T-helper 1 cell (primary cell): ENCODE results near the gene TUBA4A.
A peak's percentile ranks its signal among the peaks of the same experiment; 100 is the strongest.
"Not testable (repeated sequence)": the region's sequence is repeated elsewhere in the genome, so short reads cannot be mapped to it uniquely, and the experiment has no call there.

ENCODE experiments used
- DNase-seq, 5 donors: peaks; one replicate each; pipeline ENCODE4 v3.0.0-alpha.2; 2012 to 2020
- total RNA-seq, 4 donors: gene quantifications; one replicate each; lab custom pipeline; 2026; lab: John Stamatoyannopoulos, UW

Gene TUBA4A
- total RNA-seq = 118 to 256 (median 166) reads per million in 4 donors

DNA sequence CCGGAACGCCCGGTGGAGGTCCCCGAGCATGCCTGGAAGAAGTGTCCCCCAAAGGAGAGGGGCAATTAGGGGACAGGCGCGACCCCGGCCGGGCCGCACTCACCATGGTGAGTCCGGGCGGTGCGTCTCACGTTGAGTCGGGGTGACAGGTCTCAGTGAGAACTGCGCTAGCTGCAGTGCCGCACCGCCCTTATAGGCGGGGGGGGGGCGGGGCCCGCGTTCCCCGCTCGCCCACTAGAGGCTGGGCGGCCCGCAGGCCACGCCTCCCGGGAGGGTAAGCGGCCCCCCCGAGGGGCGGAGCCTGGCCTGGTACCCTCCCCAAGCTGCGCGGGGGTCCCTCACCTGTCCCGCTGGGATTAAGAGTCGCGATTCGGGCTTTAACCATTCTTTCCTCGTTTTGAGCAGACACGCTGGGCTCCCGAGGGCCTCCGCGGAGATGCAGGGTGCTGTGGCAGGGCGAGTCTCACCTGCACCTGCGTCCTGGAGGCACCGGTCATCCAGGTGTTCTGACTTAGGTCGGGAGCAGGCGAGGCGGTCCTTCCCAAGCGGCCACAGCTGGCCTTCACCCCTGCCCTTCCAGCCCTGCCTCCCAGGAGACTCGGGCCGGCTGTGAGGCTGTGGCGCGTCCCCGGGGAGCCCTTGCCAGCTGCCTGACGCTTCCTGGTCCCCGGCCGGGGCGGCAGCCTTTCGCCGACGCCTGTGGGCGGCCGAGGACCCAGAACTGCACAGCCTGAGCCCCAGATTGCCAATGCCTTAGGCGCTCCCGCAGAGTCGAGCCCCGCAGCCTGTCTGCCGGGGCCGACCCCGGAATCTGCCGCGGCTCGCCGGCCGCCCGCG is at the start of gene TUBA4A:
Gene TUBA4A (minus strand): TSS at position 166 of the 837 bp plus-strand sequence. CDS start 60 bp downstream, at position 106.
- peak; percentile 87 to 92 (median 91) for DNase-seq

DNA sequence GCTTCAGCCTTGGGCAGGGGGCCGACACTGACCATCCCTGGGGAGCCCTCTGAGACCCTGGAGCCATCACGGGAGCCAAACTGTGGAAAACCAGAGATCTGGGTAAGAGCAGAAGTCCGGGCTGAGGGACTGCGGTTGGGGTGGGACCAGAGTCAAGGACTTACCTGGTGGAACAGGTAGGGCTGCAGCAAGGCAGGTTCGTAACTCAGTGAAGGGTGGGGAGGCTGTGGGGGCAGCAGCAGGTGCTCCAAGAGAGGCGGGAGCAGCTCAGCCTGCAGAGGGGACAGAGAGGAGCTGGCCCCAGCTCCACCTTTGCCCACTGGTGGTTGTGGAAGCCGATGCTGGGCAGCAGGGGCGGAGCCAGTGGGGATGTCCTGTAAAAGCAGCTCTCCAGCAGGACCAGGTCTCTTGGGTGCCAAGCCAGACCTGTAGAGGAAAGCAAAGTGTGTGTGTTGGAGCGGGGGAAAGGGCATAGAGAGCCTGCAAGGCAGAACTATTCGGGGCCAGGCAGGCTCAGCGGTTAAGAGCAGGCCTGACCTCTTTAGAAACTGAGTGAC is 48.8 kb upstream of the TUBA4A start:
- DNase-seq = no peak

DNA sequence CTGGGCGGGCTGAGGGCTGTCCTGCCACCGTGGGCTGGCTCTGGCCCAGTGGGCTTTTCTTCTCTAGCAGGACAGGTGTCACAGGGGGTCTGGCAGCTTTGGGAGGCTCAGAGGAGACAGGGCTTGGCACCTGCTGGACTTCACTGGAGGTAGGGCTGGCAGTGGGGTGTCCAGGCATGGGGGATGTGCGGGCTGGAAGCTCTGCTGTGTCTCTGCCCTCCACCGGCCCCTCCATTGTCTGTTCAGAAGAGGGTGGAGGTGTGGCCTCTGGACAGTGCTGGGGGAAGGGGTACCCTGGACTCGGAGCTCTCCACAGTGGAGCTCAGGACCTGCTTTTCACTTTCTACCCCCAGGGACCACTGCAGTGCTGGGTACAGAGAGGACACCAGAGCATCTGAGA is 46.3 kb upstream of the TUBA4A start:
- no peak for DNase-seq

DNA sequence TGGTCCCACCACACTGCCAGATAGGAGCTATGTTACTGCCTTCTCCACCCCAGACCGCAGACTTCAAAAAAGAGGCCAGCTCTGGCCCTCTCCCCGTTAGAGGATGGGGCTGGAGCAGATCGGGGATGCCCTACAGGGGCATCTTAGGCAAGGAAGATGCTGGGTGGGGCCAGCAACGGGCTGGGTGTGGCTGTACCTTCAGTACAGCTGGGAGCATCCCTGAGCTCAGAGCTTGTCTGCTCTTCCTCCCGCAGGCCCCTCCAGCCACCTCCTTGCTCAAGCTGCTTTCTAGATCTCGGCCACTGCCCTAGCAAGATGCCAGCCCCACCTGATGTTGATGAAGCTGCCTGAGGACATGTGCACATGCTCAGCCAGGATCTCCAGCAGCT is 45.6 kb upstream of the TUBA4A start:
- no peak for DNase-seq

GRCh38 chr2:219298759-219299371 is 45.1 kb upstream of the TUBA4A start:
- DNase-seq = peak; percentile 63 to 84 (median 73)

DNA sequence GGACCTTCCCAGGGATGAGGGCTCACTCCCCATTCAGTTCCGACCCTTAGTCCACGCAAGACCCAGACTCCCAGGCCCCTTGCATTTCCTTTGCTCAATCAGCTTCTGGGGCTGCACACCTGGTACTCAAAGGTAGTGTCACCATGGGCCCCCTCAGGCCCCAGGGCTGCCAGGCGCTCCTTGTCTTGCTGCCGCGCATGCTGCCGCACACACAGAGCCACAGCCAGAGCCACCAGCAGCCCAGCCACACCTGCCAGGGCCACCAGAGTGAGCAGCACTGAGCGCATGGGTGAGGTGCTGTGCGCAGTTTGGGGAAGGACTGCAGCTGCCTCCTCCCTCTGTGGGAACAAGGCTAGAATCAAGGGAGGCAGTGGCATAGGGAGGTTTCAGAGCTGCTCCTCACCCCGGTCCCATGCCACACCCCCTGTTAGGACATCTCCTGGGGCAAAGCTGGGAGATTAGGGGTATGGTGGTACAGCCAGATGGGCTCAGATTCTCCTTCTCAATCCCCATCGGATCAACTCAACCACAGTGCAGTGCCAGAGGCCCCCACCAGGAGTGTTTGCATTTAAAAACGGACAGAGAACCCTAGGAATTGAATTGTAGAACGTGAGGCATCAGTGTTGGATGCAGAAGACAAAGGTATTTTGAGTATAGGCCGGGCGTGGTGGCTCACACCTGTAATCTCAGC is 44.2 kb upstream of the TUBA4A start:
- DNase-seq = no peak

DNA sequence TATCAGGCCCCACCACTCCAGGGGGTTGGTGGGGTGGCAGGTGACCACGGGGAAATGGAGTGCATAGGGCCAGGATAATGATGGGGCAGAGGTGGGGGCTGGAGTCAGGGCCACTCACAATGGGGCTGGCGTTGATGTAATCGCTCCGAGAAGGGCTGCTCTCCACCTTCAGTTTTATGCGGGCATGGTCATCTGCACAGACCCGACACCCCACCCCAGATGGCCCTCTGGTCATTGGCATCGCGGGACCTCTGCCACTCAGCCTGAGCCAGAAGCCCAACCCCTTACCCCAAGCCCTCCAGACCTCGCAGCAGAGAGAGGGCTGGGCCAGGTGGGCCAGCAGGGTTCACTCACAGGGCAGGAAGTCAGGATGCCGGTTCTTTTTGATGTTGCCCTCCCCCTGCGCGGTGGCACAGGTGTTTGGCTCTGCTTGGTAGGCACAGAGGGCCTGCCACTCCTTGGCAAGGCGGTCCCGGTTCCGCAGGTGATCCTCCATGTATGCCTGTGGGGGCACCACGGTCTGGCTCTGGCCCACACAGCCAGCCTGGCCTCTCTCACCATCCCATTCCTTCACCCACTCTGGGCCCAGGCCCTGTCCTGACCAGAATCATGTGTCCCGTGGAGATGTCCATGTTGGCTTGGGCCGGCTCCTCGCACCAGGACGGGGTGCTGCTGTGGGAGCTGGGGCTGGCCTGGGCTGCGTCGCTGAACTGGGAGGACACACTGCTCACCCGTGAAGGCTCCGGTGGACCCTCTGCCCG is 43.1 kb upstream of the TUBA4A start:
- no peak for DNase-seq

DNA sequence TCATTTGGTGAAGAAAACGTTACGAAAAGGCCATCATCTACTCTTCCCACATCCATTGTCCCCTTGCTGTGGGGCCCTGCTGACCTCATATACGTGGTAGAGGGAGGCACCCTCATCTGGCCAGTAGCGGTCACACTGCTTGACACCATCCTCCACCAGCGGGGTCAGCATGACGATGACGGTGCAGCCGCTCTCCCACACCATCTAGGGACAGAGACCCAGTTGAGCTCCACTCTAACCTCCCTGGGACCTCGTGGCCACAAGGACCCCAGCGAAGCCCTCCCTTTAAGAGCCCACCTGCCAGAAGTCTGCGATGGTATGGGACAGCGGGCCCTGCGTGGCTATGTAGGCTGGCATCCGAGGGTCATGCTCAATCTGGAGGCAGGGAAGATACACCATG is 42.4 kb upstream of the TUBA4A start:
- no peak for DNase-seq

DNA sequence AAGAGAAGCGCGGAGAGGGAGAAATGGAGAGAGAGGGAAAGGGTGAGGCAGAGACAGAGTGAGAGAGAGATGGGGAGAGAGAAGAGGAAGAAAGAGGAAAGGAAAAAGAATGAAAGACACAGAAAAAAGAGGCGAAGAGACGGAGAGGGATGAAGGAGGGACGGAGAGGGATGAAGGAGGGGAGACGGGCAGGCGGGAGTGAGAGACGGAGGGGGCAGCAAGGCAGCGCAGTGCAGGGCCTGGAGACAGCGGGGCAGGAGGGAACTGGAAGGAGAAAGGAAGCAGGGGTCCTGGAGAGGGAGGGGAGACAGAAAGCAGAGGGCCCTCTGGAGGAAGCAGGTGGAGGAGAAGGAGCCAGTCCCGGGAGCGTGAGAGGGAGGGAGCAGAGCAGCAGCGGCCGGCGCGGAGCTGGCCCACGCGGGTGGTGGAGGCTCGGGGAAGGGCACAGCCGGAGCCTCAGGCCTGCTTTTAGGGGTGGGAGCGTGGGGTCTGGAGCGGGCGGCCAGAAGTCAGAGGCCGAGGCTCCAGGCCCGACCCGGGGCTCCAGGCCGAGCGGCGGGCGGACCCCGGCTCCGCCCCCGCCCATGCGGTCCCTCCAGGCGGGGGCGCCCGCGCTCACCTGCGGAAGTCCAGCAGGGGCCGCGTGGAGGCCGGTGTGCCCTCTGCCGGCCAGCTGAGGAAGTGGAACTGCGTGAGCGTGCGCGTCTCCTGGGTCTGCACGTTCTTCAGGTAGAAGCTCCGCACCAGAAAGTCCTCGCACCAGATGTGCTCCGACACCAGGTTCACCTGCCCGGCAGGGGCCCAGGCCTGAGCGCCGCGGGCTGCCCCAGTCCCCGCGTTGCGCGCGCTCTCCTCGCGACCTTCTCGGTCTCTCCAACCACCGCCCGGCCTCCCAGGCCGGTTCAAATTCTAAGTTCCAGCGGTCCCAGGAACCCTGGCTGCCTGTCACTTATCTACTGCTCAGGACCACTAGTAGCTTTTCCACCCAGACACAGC is 40.9 kb upstream of the TUBA4A start:
- peak; percentile 75 to 89 (median 83) for DNase-seq

GRCh38 chr2:219293736-219294231 is 40.1 kb upstream of the TUBA4A start:
- DNase-seq = no peak

- no peak for DNase-seq
Measured at GRCh38 chr2:219292616-219293015, 38.9 kb upstream of the TUBA4A start.

- no peak for DNase-seq
Measured at GRCh38 chr2:219291910-219292490, 38.3 kb upstream of the TUBA4A start.

GRCh38 chr2:219291394-219291793 is 37.7 kb upstream of the TUBA4A start:
- no peak for DNase-seq

DNA sequence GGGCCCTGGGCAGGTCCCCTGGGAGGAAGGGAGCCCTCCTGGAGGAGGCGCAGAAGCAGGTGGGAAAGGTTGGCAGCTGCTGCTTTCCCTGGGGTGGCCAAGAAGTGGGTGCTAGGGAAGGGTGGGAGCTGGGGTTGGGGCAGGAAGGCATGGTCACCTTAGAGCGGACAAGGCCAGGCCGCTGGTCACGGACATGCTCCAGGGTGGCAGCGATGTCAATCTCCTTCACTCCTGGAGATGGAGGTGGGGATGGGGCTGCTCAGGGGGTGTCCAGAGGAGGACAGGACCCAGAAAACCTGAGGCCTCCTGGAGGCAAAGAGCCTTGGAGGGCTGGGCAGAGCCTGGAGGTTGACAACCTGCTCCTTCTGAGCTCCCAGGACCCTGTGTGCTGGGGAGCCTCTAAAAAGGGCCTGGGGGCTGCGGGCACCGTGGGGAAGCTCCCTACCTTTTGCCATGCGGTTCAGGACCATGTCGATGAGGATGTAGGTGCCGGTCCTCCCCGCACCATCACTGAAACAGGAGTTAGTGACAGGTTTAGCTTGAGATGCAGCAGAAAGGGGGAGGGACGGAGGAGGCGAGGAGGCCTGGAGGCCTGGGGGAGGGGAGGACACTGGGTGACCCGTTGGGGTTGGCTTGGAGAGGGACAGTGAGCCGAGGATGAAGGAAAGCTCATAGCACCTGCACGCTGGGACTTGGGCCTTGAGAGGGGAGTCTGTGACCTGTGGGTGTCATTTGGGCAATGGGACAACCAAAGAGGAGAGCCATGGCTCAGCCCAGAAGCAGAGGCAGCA is 36.9 kb upstream of the TUBA4A start:
- no peak for DNase-seq

- DNase-seq = no peak
Measured at GRCh38 chr2:219289537-219290361, 36.0 kb upstream of the TUBA4A start.

DNA sequence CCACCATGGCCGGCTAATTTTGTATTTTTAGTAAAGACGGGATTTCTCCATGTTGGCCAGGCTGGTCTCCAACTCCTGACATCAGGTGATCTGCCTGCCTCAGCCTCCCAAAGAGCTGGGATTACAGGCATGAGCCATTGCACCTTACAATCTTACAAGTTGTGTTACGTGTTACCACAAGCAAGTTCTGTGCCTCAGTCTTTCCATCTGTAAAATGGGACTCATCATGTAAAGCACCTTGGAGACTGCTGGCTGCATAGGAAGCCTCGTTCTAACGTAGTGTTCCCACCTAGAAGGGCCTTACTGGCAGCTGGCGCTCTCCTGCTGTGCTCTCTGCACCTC is 35.4 kb upstream of the TUBA4A start:
- DNase-seq = no peak

DNA sequence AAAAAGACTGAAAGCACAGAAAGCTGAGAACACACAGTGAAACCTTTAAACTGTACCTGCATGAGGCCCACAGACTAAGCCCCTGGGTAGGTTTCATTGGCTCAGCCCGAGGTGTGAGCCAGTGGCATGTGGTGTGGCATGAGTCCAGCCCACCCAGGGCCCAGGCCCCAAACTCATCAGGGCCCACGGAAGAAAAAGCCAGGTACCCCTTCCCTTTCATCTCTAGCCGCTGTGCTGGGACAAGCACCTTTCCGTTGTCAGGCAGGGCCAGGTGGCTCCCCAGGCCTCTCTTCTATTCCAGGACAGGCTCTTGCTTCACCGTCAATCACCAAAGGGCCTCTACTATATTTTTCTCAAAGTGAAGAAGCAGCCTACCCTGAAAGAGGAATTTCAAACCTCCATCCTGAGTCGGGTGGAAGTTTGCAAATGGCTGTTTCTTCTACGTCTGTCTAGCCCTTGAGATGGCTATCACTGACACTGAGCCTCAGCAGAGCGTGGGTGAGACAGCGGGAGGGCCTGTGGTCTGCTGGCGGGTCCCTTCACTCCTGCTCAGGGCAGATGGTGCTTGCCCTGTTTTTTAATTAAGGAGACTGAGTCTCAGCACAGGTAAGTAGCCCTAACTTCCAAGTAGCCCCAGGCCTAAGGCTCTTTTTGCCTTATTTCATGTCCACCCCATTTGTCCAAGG is 34.0 kb upstream of the TUBA4A start:
- DNase-seq = no peak

DNA sequence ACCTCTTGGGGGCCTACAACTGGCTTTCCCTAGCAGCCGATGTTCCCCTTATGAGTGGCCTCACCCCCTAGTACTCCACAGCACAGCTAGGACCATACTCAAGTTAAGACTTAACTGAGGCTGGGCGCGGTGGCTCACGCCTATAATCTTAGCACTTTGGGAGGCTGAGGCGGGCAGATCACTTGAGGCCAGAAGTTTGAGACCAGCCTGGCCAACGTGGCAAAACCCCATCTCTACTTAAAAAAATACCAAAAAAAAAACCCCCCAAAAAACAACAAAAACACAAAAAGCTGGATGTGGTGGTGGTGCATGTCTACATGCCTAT is 33.4 kb upstream of the TUBA4A start:
- not testable (repeated sequence) for DNase-seq
